Measurements from ENCODE around the gene DNAAF9.

GRCh38 chr20:3405139-3405538, 2.3 kb downstream of the DNAAF9 start:
- TF ChIP-seq CTCF (conservative IDR thresholded peaks at IDR 0.05; ENCODE audit: low read length) (no peak), EZH2phosphoT487 (IDR thresholded peaks at IDR 0.05; ENCODE audit: borderline replicate concordance) (no peak)

Data from Loucy (cell line).